Melanocyte of skin (primary cell): ENCODE results near the gene TNKS2. TPM values are rescaled to one million over a fixed set of nuclear protein-coding genes. Genes with fewer than 3 reads are reported as not detected.

ENCODE experiments used
- small RNA-seq, 2 donors: library from RNA; depleted of rRNA; stranded (forward); fragments of <200 nt; gene quantifications; one replicate each; pipeline ENCODE3, GENCODE V24; 2012
- total RNA-seq, 2 donors: library from RNA; depleted of rRNA; stranded (reverse); fragments of >200 nt; gene quantifications; 2 replicates each; pipeline ENCODE4 v1.2.3, GENCODE V29; 2012

The TNKS2 gene
- 10 to 100 TPM; 57.1 to 59.6 TPM for total RNA-seq

GRCh38 chr10:91797874-91798648, at the start of gene TNKS2:
Gene TNKS2, plus strand, starts transcription at chr10:91798426. Its CDS starts 265 bp downstream, at chr10:91798691.

DNA sequence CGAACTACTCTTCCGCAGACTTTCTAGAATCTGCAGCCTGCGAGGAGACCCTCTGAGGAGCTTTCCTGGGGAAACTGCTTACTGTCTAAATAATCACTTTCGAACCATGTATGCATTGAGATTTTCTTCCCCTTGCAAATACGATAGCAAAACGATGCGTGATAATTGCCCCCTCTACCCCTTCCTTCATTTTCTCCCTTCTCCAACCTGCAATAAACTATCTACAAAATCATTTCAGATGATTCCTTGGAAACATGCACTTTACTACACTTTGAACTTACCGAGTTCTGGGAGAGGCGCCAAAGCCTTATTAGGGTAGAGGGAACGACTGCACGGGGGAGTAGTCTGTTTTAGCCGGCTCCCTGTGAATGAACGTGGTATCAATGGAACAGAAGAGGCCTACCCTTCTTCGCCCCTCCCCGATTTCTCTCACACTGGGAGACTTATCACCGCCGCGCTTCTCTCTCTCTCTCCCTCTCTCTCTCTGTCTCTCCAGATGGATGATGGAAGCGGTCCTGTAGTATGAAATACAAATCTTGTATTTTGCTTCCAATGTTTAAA, 111.0 kb downstream of the TNKS2 start, which contains the start of gene FGFBP3:
TSS of gene FGFBP3 (minus strand) at position 370 of the 561 bp plus-strand sequence. CDS start 517 bp downstream, outside the sequence.

Small RNA genes within 50 kb of the gene (small RNA-seq; reads per million reads assigned to genes)
- gene AL359198.2 (0 reads per million in 2 donors), gene SRP9P1 (0 to 0.41 reads per million in 2 donors)

Other genes starting within 250 kb of the TNKS2 start
- gene PPP1R3C, start 165.4 kb upstream of the TNKS2 start, total RNA-seq = 10 to 100 TPM in 1 of 2 donors, 1 to 10 TPM in 1; 7.9 to 26.3 TPM
- under 1 TPM; 0.34 to 1.00 TPM for gene FGFBP3, start 111.1 kb downstream of the TNKS2 start, total RNA-seq
- gene BTAF1, start 125.3 kb downstream of the TNKS2 start, total RNA-seq = 10 to 100 TPM; 34.4 to 44.3 TPM